Parathyroid adenoma (tissue), 2 donors: ENCODE results near the gene ODAD3.
A peak's percentile ranks its signal among the peaks of the same experiment; 100 is the strongest.
"Not testable (repeated sequence)": the region's sequence is repeated elsewhere in the genome, so short reads cannot be mapped to it uniquely, and the experiment has no call there.

ENCODE experiments used
- H2AFZ ChIP-seq: fragments of 300-600 bp; sonication (generic); one replicate; pipeline ENCODE4 v1.7.0; 2017; ENCODE audit warnings: antibody characterized with exemption, mild to moderate bottlenecking
- H3K27ac ChIP-seq: fragments of 300-600 bp; sonication (generic); one replicate; pipeline ENCODE4 v1.7.0; 2017
- H3K27me3 ChIP-seq: fragments of 300-600 bp; sonication (generic); one replicate; pipeline ENCODE4 v1.7.0; 2017; ENCODE audit warnings: low read length; ENCODE audit not compliant: control insufficient read depth, insufficient read depth
- H3K36me3 ChIP-seq: fragments of 300-600 bp; sonication (generic); one replicate; pipeline ENCODE4 v1.7.0; 2017; ENCODE audit warnings: low read length; ENCODE audit not compliant: control insufficient read depth, insufficient read depth
- H3K4me1 ChIP-seq: fragments of 300-600 bp; sonication (generic); one replicate; pipeline ENCODE4 v1.7.0; 2017; ENCODE audit warnings: control low read depth
- H3K4me2 ChIP-seq: fragments of 300-600 bp; sonication (generic); one replicate; pipeline ENCODE4 v1.7.0; 2017; ENCODE audit warnings: low read length
- H3K4me3 ChIP-seq: fragments of 300-600 bp; sonication (generic); one replicate; pipeline ENCODE4 v1.7.0; 2017; ENCODE audit warnings: low read depth, low read length
- H3K79me2 ChIP-seq: fragments of 300-600 bp; sonication (generic); one replicate; pipeline ENCODE4 v1.7.0; 2017; ENCODE audit warnings: control low read depth
- H3K9ac ChIP-seq: fragments of 300-600 bp; sonication (generic); one replicate; pipeline ENCODE4 v1.7.0; 2017; ENCODE audit warnings: mild to moderate bottlenecking
- H3K9me3 ChIP-seq: fragments of 300-600 bp; sonication (generic); one replicate; pipeline ENCODE4 v1.7.0; 2017; ENCODE audit warnings: low read length; ENCODE audit not compliant: control insufficient read depth
- CTCF ChIP-seq: fragments of 300-600 bp; sonication (generic); IDR thresholded peaks from one replicate; pipeline ENCODE4 v1.7.0; 2017; ENCODE audit warnings: antibody characterized with exemption, mild to moderate bottlenecking
- donor health status: primary hyperparathyroidism.

The ODAD3 gene

GRCh38 chr19:11435833-11436313, 952 bp upstream of the ODAD3 start:
- no peak overlapping the region for H3K9ac ChIP-seq
- no peak for TF ChIP-seq CTCF
- peak overlapping the region; percentile 88 for H3K4me3 ChIP-seq
- peaks cover 11% of the 10 kb centered on the region for H3K4me1 ChIP-seq
- H2AFZ ChIP-seq: peak overlapping the region; percentile 71
- no peaks in the 10 kb centered on the region for H3K36me3 ChIP-seq
- H3K9me3 ChIP-seq: no peaks in the 10 kb centered on the region
- no peaks in the 10 kb centered on the region for H3K27me3 ChIP-seq
- H3K4me2 ChIP-seq: peak overlapping the region; percentile 92
- H3K79me2 ChIP-seq: peaks cover 27% of the 10 kb centered on the region
- peak overlapping the region; percentile 30 for H3K27ac ChIP-seq

GRCh38 chr19:11434703-11435056, 241 bp downstream of the ODAD3 start:
- Histone ChIP-seq H3K4me3 (peak overlapping the region; percentile 51), H3K9ac (no peak overlapping the region), H3K4me2 (peak overlapping the region; percentile 57)

GRCh38 chr19:11433526-11433925, 1.4 kb downstream of the ODAD3 start:
- not testable (repeated sequence) for H3K4me2 ChIP-seq, H3K9me3 ChIP-seq, H3K27ac ChIP-seq, H2AFZ ChIP-seq, H3K4me3 ChIP-seq, H3K36me3 ChIP-seq, H3K27me3 ChIP-seq, H3K9ac ChIP-seq
- peaks cover 11% of the 10 kb centered on the region for H3K4me1 ChIP-seq
- peaks cover 23% of the 10 kb centered on the region for H3K79me2 ChIP-seq

More at GRCh38 chr19:11434703-11435056, 241 bp downstream of the ODAD3 start:
- Histone ChIP-seq H3K27me3 (no peaks in the 10 kb centered on the region), H2AFZ (peak overlapping the region; percentile 100), H3K4me1 (peaks cover 11% of the 10 kb centered on the region), H3K9me3 (no peaks in the 10 kb centered on the region), H3K27ac (peak overlapping the region; percentile 96), H3K36me3 (no peaks in the 10 kb centered on the region), H3K79me2 (peaks cover 23% of the 10 kb centered on the region)
- no peak for TF ChIP-seq CTCF

GRCh38 chr19:11426656-11427055, 8.3 kb downstream of the ODAD3 start:
- Histone ChIP-seq H3K4me1 (peaks cover 7% of the 10 kb centered on the region), H3K36me3 (no peaks in the 10 kb centered on the region), H3K27me3 (no peaks in the 10 kb centered on the region), H3K79me2 (no peaks in the 10 kb centered on the region), H3K4me2 (no peak overlapping the region), H3K9me3 (no peaks in the 10 kb centered on the region), H3K4me3 (no peak overlapping the region), H2AFZ (no peak overlapping the region), H3K9ac (no peak overlapping the region), H3K27ac (no peak overlapping the region)
- no peak for TF ChIP-seq CTCF

- no peak for TF ChIP-seq CTCF
- no peaks in the 10 kb centered on the region for H3K79me2 ChIP-seq
- H3K36me3 ChIP-seq: no peaks in the 10 kb centered on the region
- no peak overlapping the region for H2AFZ ChIP-seq
- no peaks in the 10 kb centered on the region for H3K27me3 ChIP-seq
- H3K4me2 ChIP-seq: no peak overlapping the region
- H3K9me3 ChIP-seq: no peaks in the 10 kb centered on the region
- no peak overlapping the region for H3K27ac ChIP-seq
- no peak overlapping the region for H3K9ac ChIP-seq
- H3K4me1 ChIP-seq: peaks cover 13% of the 10 kb centered on the region
- no peak overlapping the region for H3K4me3 ChIP-seq
Measured at GRCh38 chr19:11425719-11426457, 9.0 kb downstream of the ODAD3 start.
